GM12878 (cell line): ENCODE measurements around the gene MRPS15. TPM values are rescaled to one million over a fixed set of nuclear protein-coding genes. Genes with fewer than 3 reads are reported as not detected.

Source experiments
- ATAC-seq: fragments of 200-7000 bp; cut with Tn5 transposase; 3 replicates; pipeline ENCODE4 v1.9.1; 2020; ENCODE audit warnings: mild to moderate bottlenecking, moderate library complexity
- BruUV-seq: library from RNA; stranded (reverse); fragments of 400-500 nt; replicated peaks from 2 replicates; lab custom pipeline; 2021; lab: Mats Ljungman, UMichigan
- CTCF ChIA-PET: fragments of 300-600 bp; sonication (Branson Sonifier 250); formaldehyde crosslinking; extraction: SDS; loops from one replicate; lab custom pipeline; 2021; ENCODE audit warnings: inconsistent platforms; lab: Yijun Ruan, JAX
- POLR2A ChIA-PET: fragments of 350-600 bp; formaldehyde crosslinking; extraction: SDS; loops from one replicate; lab custom pipeline; 2021; ENCODE audit warnings: inconsistent platforms; lab: Charles Lee
- RAD21 ChIA-PET: fragments of 300-600 bp; sonication (Branson Sonifier 250); formaldehyde crosslinking; loops from one replicate; lab custom pipeline; 2023; ENCODE audit warnings: antibody characterized with exemption; ENCODE audit not compliant: unreplicated experiment; lab: Charles Lee
- SMC1A ChIA-PET: fragments of 300-600 bp; sonication (Branson Sonifier 250); formaldehyde crosslinking; loops from one replicate; lab custom pipeline; 2023; ENCODE audit not compliant: unreplicated experiment, uncharacterized antibody; lab: Charles Lee
- DNase-seq: peaks from one replicate; pipeline ENCODE4 v3.0.0-alpha.2; 2011; ENCODE audit warnings: low read depth, low spot score
- FAIRE-seq: peaks from 3 replicates; lab custom pipeline; 2011; peaks lifted over from hg19 to GRCh38; lab: Jason Lieb, UNC
- H2AFZ ChIP-seq: 2 replicates; pipeline ENCODE4 v1.6.0; 2011; ENCODE audit warnings: low read depth, low read length, control low read depth; ENCODE audit not compliant: control insufficient read depth
- H3K27ac ChIP-seq: 2 replicates; pipeline ENCODE4 v1.5.1; 2011; ENCODE audit warnings: control low read depth; ENCODE audit not compliant: control insufficient read depth, insufficient read depth
- H3K27me3 ChIP-seq, 2 experiments: replicated peaks in 1 of 2; 2 replicates each; pipeline versions ENCODE4 v1.6.0 to v1.6.1; 2011; ENCODE audit warnings: low read length in 1 of 2; ENCODE audit not compliant: control insufficient read depth in 2 of 2, insufficient read depth in 2 of 2
- H3K36me3 ChIP-seq, 2 experiments: 2 replicates each; pipeline ENCODE4 v1.5.1; 2011; ENCODE audit warnings: low read length in 1 of 2; ENCODE audit not compliant: control insufficient read depth in 2 of 2, insufficient read depth in 2 of 2
- H3K4me1 ChIP-seq: 2 replicates; pipeline ENCODE4 v1.6.1; 2011; ENCODE audit warnings: mild to moderate bottlenecking, low read length, moderate library complexity, mixed read lengths; ENCODE audit not compliant: control insufficient read depth, insufficient read depth
- H3K4me2 ChIP-seq: 2 replicates; pipeline ENCODE4 v1.6.0; 2011; ENCODE audit warnings: control low read depth; ENCODE audit not compliant: control insufficient read depth, insufficient read depth
- H3K4me3 ChIP-seq: fragments of 200-600 bp; sonication (generic); 2 replicates; pipeline ENCODE4 v1.5.1; 2016
- H3K79me2 ChIP-seq: 2 replicates; pipeline ENCODE4 v1.6.0; 2011; ENCODE audit warnings: low read length; ENCODE audit not compliant: control insufficient read depth, insufficient read depth
- H3K9ac ChIP-seq: 2 replicates; pipeline ENCODE4 v1.8.0; 2011; ENCODE audit warnings: low read length, control low read depth, mixed read lengths; ENCODE audit not compliant: control insufficient read depth, insufficient read depth
- H3K9me3 ChIP-seq: replicated peaks from 3 replicates; pipeline ENCODE4 v1.5.1; 2011; ENCODE audit warnings: mild to moderate bottlenecking, low read length; ENCODE audit not compliant: control insufficient read depth, insufficient read depth
- H4K20me1 ChIP-seq: 2 replicates; pipeline ENCODE4 v1.6.0; 2011; ENCODE audit not compliant: control insufficient read depth, insufficient read depth
- CREM ChIP-seq: IDR thresholded peaks from 2 replicates; pipeline ENCODE4 v1.6.1; 2014; ENCODE audit warnings: antibody characterized with exemption, low read depth
- EED ChIP-seq: sonication (generic); IDR thresholded peaks from 2 replicates; pipeline ENCODE4 v1.6.1; 2016; ENCODE audit warnings: antibody characterized with exemption, low read depth
- ESRRA ChIP-seq: IDR thresholded peaks from 2 replicates; pipeline ENCODE4 v1.6.1; 2012; ENCODE audit warnings: mild to moderate bottlenecking, low read length, improper control_type of control experiment
- MTA2 ChIP-seq: fragments of 450-650 bp; IDR thresholded peaks from 2 replicates; pipeline ENCODE4 v1.6.1; 2016; ENCODE audit warnings: low read depth, mild to moderate bottlenecking, moderate library complexity
- MTA3 ChIP-seq: IDR thresholded peaks from 2 replicates; pipeline ENCODE4 v1.6.1; 2012; ENCODE audit warnings: low read length, inconsistent platforms, borderline replicate concordance
- NFYA ChIP-seq: IDR thresholded peaks from 2 replicates; pipeline ENCODE4 v1.6.1; 2011; ENCODE audit warnings: low read depth, mild to moderate bottlenecking, low read length, improper control_type of control experiment, borderline replicate concordance
- PML ChIP-seq: IDR thresholded peaks from 2 replicates; pipeline ENCODE4 v1.6.1; 2012; ENCODE audit warnings: low read length, inconsistent platforms
- RBBP5 ChIP-seq: fragments of 200-600 bp; sonication (generic); conservative IDR thresholded peaks from 2 replicates; pipeline ENCODE4 v1.6.1; 2016
- RFX5 ChIP-seq: IDR thresholded peaks from 2 replicates; pipeline ENCODE4 v1.6.1; 2011; ENCODE audit warnings: low read depth, low read length, improper control_type of control experiment
- SPI1 ChIP-seq: IDR thresholded peaks from 2 replicates; pipeline ENCODE4 v1.6.1; 2011; ENCODE audit warnings: low read depth, mild to moderate bottlenecking, low read length, moderate library complexity, borderline replicate concordance; ENCODE audit not compliant: insufficient read depth
- SUPT20H ChIP-seq: IDR thresholded peaks from 2 replicates; pipeline ENCODE4 v1.6.1; 2011; ENCODE audit warnings: low read depth, mild to moderate bottlenecking, low read length, moderate library complexity, borderline replicate concordance; ENCODE audit not compliant: control insufficient read depth
- TARDBP ChIP-seq: IDR thresholded peaks from 2 replicates; pipeline ENCODE4 v1.6.1; 2016; ENCODE audit warnings: borderline replicate concordance
- ZNF207 ChIP-seq: fragments of 450-650 bp; IDR thresholded peaks from 2 replicates; pipeline ENCODE4 v1.6.1; 2014; ENCODE audit warnings: antibody characterized with exemption, mild to moderate bottlenecking, borderline replicate concordance
- WGBS: methylation state at CpG from one replicate; pipeline ENCODE4 v1.1.6; 2016; ENCODE audit warnings: low lambda C conversion rate; ENCODE audit not compliant: insufficient replicate concordance, insufficient coverage; ENCODE audit errors: missing lambda C conversion rate; 5-methylcytosine and 5-hydroxymethylcytosine counted together
- in situ Hi-C: fragments of 300-500 bp; cut with MboI; formaldehyde crosslinking; loops from 9 replicates; pipeline ENCODE4 v1.14.3; 2018; ENCODE audit warnings: mixed read lengths
- intact Hi-C: fragments of 100-400 bp; cut with micrococcal nuclease; formaldehyde crosslinking; loops from one replicate; pipeline ENCODE4 v1.14.2; 2022; ENCODE audit not compliant: unreplicated experiment
- polyA plus RNA-seq, 11 experiments: library from polyadenylated mRNA; depleted of rRNA in 4 of 11; unstranded in 6 of 11; stranded (reverse) in 5 of 11; fragments of >200 nt; fragmentation: Nextera tagmentation in 4 of 11; fragmentation: Illumina TruSeq in 1 of 11; extraction: Ambion mirVana in 4 of 11; extraction: Trizol in 1 of 11; gene quantifications; 1 replicate in 1 of 11; 2 replicates in 10 of 11; pipeline versions ENCODE4 v1.2.1 to v1.2.3, GENCODE V29; 2011 to 2016; ENCODE audit warnings: inconsistent platforms in 2 of 11, missing spikeins in 2 of 11, low read depth in 1 of 11
- total RNA-seq, 4 experiments: library from RNA; depleted of rRNA in 3 of 4; stranded (reverse); fragments of >200 nt in 3 of 4; fragmentation: Illumina TruSeq in 1 of 4; extraction: Trizol in 1 of 4; gene quantifications; 2 replicates each; pipeline versions ENCODE4 v1.2.1 to v1.2.3, GENCODE V29; 2013 to 2021
- TF ChIP-seq, protein P1 (sequence below): IDR thresholded peaks from 2 replicates; pipeline ENCODE4 v1.6.1; 2011; ENCODE audit warnings: low read depth, low read length, improper control_type of control experiment, borderline replicate concordance
- TF ChIP-seq, protein P2 (sequence below): fragments of 450-650 bp; conservative IDR thresholded peaks from 2 replicates; pipeline ENCODE4 v1.6.1; 2017; ENCODE audit warnings: mild to moderate bottlenecking, moderate library complexity

MRPS15 gene
- total and polyA plus RNA-seq, 10 of the 15 experiments (the other 5 are each of a cell fraction or from before 2014, with no cell fraction given) = 41.1 to 207 (median 107) TPM

DNA sequence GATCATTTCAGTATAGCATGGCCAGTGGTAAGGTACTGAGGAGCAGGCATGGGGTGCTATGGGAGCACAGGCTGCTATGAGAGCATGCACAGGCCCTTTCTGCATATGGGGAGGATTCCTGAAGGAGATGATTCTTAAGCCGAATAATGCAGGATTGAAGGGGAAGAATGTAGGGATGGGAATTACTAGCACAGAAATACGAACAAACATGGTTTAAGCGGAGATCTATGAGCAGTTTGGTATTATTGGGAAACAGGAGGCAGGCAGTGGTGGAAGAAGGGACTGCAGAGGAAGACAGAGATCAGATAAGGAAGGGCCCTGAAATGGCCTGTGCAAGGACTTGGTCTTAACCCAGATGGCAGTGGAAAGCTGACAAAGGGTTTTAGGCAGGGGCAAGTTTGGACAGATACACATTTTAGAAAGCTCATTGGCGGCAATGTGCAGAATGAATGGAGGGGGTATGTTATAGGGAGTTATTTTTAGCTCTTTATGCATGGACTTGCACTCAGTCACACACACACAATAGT, 15.6 kb downstream of the MRPS15 start:
- Histone ChIP-seq H3K79me2 (no peaks in the 10 kb centered on the region; the same call in 1 of the 2 replicates), H3K4me1 (no peaks in the 10 kb centered on the region), H3K27me3 (no peaks in the 10 kb centered on the region), H3K27ac (no peak overlapping the region), H3K36me3 (no peaks in the 10 kb centered on the region), H3K9me3 (no peaks in the 10 kb centered on the region), H3K9ac (no peak overlapping the region), H4K20me1 (no peaks in the 10 kb centered on the region), H3K4me3 (no peak overlapping the region), H3K4me2 (no peak overlapping the region), H2AFZ (no peak overlapping the region)
- intact Hi-C loops (no loop called here), in situ Hi-C loops (no loop called here)
- ChIA-PET CTCF (interaction anchor here (0.6 to 3.0 kb wide), 2 partner anchors 15 to 1106 kb away, joined by 3 to 9 read pairs; partner anchors contain the start of genes MRPS15 and SNIP1), SMC1A (no interaction called here), POLR2A (interaction anchor here (2.3 kb wide), 1 partner anchor 19 kb away, joined by 9 read pairs; no protein-coding TSS in a partner anchor), RAD21 (no interaction called here)
- no TSS peak for BruUV-seq
- ATAC-seq (no peak), FAIRE-seq (no peak), DNase-seq (no peak)
- 63% methylated on average over 4 of the region's 4 CpGs for WGBS
- no peak for TF ChIP-seq SUPT20H
- TF ChIP-seq EED = no peak
- TF ChIP-seq ESRRA = no peak
- no peak for TF ChIP-seq PML
- TF ChIP-seq, protein P1, sequence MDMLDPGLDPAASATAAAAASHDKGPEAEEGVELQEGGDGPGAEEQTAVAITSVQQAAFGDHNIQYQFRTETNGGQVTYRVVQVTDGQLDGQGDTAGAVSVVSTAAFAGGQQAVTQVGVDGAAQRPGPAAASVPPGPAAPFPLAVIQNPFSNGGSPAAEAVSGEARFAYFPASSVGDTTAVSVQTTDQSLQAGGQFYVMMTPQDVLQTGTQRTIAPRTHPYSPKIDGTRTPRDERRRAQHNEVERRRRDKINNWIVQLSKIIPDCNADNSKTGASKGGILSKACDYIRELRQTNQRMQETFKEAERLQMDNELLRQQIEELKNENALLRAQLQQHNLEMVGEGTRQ = no peak

DNA sequence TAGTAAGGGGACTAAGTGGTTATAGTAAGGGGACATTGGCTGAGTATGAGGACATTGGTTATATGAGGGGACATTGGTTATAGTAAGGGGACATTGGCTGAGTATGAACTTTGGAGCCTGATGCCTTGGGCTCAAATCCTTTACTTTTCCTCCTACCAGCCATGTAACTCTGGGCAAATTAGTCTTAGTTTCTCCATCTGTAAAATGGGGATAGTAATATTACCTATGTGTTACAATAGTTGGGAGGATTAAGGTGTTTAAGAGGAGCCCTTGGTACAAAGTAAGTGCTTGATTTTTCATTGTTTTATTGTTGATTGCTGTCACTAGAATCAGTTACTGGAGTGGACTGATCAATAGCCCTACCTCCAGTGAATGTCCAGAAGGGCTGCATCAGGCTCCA, 16.7 kb downstream of the MRPS15 start:
- BruUV-seq = no TSS peak
- no peak overlapping the region for H3K4me3 ChIP-seq
- ChIA-PET CTCF (no interaction called here), SMC1A (interaction anchor here (1.0 kb wide), 1 partner anchor 12 kb away, joined by 3 read pairs; no protein-coding TSS in a partner anchor), RAD21 (no interaction called here), POLR2A (no interaction called here)
- H3K79me2 ChIP-seq = no peaks in the 10 kb centered on the region; the same call in 1 of the 2 replicates
- no peaks in the 10 kb centered on the region for H4K20me1 ChIP-seq
- no peak overlapping the region for H2AFZ ChIP-seq
- no peak overlapping the region for H3K4me2 ChIP-seq
- no peak overlapping the region for H3K27ac ChIP-seq
- H3K9me3 ChIP-seq = no peaks in the 10 kb centered on the region
- intact Hi-C loops = no loop called here
- FAIRE-seq = no peak
- ATAC-seq = no peak
- no peaks in the 10 kb centered on the region for H3K4me1 ChIP-seq
- H3K36me3 ChIP-seq = no peaks in the 10 kb centered on the region
- in situ Hi-C loops = no loop called here
- no peak for DNase-seq
- H3K9ac ChIP-seq = no peak overlapping the region
- H3K27me3 ChIP-seq = no peaks in the 10 kb centered on the region
- TF ChIP-seq MTA3 (no peak), RBBP5 (no peak), SPI1 (no peak), NFYA (no peak), TARDBP (no peak), CREM (no peak), MTA2 (no peak), RFX5 (no peak), ZNF207 (no peak)
- TF ChIP-seq, protein P2, sequence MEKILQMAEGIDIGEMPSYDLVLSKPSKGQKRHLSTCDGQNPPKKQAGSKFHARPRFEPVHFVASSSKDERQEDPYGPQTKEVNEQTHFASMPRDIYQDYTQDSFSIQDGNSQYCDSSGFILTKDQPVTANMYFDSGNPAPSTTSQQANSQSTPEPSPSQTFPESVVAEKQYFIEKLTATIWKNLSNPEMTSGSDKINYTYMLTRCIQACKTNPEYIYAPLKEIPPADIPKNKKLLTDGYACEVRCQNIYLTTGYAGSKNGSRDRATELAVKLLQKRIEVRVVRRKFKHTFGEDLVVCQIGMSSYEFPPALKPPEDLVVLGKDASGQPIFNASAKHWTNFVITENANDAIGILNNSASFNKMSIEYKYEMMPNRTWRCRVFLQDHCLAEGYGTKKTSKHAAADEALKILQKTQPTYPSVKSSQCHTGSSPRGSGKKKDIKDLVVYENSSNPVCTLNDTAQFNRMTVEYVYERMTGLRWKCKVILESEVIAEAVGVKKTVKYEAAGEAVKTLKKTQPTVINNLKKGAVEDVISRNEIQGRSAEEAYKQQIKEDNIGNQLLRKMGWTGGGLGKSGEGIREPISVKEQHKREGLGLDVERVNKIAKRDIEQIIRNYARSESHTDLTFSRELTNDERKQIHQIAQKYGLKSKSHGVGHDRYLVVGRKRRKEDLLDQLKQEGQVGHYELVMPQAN = no peak
